Hematopoietic multipotent progenitor cell treated with erythropoietin and hydrocortisone succinate and interleukin-3 and kit ligand, for 4 days (in vitro differentiated cells): ENCODE results near the gene D2HGDH.
A peak's percentile ranks its signal among the peaks of the same experiment; 100 is the strongest.
"Not testable (repeated sequence)": the region's sequence is repeated elsewhere in the genome, so short reads cannot be mapped to it uniquely, and the experiment has no call there.

Experiments used
- DNase-seq: peaks from one replicate; pipeline ENCODE4 v3.0.0-alpha.2; 2015

D2HGDH gene

GRCh38 chr2:241726459-241726858 lies 8.0 kb upstream of the D2HGDH start:
- DNase-seq: no peak

GRCh38 chr2:241728000-241728399 lies 6.4 kb upstream of the D2HGDH start:
- no peak for DNase-seq

- DNase-seq: no peak
Observed at GRCh38 chr2:241728627-241729026, 5.8 kb upstream of the D2HGDH start.

- DNase-seq: no peak
Observed at GRCh38 chr2:241729868-241730267, 4.6 kb upstream of the D2HGDH start.

- DNase-seq: peak; percentile 70
Observed at GRCh38 chr2:241730671-241731293, 3.6 kb upstream of the D2HGDH start.

- DNase-seq: peak; percentile 74
Observed at GRCh38 chr2:241732513-241733186, 1.8 kb upstream of the D2HGDH start.

GRCh38 chr2:241733391-241734207 lies 831 bp upstream of the D2HGDH start:
- DNase-seq: no peak

GRCh38 chr2:241734208-241734466 lies 293 bp upstream of the D2HGDH start:
- DNase-seq: no peak

- DNase-seq: no peak
Observed at GRCh38 chr2:241736111-241736510, 1.7 kb downstream of the D2HGDH start.

GRCh38 chr2:241738040-241738686 lies 3.7 kb downstream of the D2HGDH start:
- no peak for DNase-seq

- no peak for DNase-seq
Observed at GRCh38 chr2:241739177-241739576, 4.7 kb downstream of the D2HGDH start.

GRCh38 chr2:241739651-241740050 lies 5.2 kb downstream of the D2HGDH start:
- DNase-seq: peak; percentile 27

- DNase-seq: peak; percentile 93
Observed at GRCh38 chr2:241741016-241741415, 6.6 kb downstream of the D2HGDH start.

GRCh38 chr2:241742320-241742939 lies 8.0 kb downstream of the D2HGDH start:
- no peak for DNase-seq

- not testable (repeated sequence) for DNase-seq
Observed at GRCh38 chr2:241743008-241743407, 8.6 kb downstream of the D2HGDH start.

- no peak for DNase-seq
Observed at GRCh38 chr2:241743620-241744019, 9.2 kb downstream of the D2HGDH start.

- DNase-seq: no peak
Observed at GRCh38 chr2:241744028-241744754, 9.8 kb downstream of the D2HGDH start.

GRCh38 chr2:241745276-241745675 lies 10.8 kb downstream of the D2HGDH start:
- DNase-seq: no peak

- DNase-seq: no peak
Observed at GRCh38 chr2:241746084-241746483, 11.7 kb downstream of the D2HGDH start.

GRCh38 chr2:241748468-241749256 lies 14.2 kb downstream of the D2HGDH start:
- no peak for DNase-seq

GRCh38 chr2:241750076-241750840 lies 15.8 kb downstream of the D2HGDH start:
- DNase-seq: no peak
